ENCODE data around the gene SYNE1. TPM values are rescaled to one million over a fixed set of nuclear protein-coding genes. Genes with fewer than 3 reads are reported as not detected.

The SYNE1 gene
- total RNA-seq, 2 experiments from 2014 or later, result 29.5 to 35.1 TPM

GRCh38 chr6:152371775-152372174 lies 265.4 kb downstream of the SYNE1 start:
- DNase-seq, result no peak
- no peaks in the 10 kb centered on the region for H3K36me3 Mint-ChIP-seq (ENCODE audit: low read depth)
- peaks cover 3% of the 10 kb centered on the region for H3K27me3 Mint-ChIP-seq
- no peaks in the 10 kb centered on the region for H3K9me3 Mint-ChIP-seq
- no peaks in the 10 kb centered on the region for H3K4me1 Mint-ChIP-seq (ENCODE audit: low read depth)
- ATAC-seq, result no peak
- TF ChIP-seq CTCF (IDR thresholded peaks at IDR 0.05), result no peak
- ChIA-PET CTCF (no interaction called here), POLR2A (no interaction called here)
- H3K4me3 Mint-ChIP-seq, result no peak overlapping the region
- H3K27ac Mint-ChIP-seq, result no peak overlapping the region
- intact Hi-C loops (cut with micrococcal nuclease), result no loop called here

- ATAC-seq, result no peak
- H3K27ac Mint-ChIP-seq, result no peak overlapping the region
- peaks cover 3% of the 10 kb centered on the region for H3K27me3 Mint-ChIP-seq
- no peak for TF ChIP-seq CTCF (IDR thresholded peaks at IDR 0.05)
- H3K9me3 Mint-ChIP-seq, result no peaks in the 10 kb centered on the region
- ChIA-PET POLR2A (no interaction called here), CTCF (interaction anchor here (0.6 kb wide), 1 partner anchor 602 kb away, joined by 3 read pairs; no protein-coding TSS in a partner anchor)
- no peaks in the 10 kb centered on the region for H3K4me1 Mint-ChIP-seq (ENCODE audit: low read depth)
- intact Hi-C loops (cut with micrococcal nuclease), result no loop called here
- H3K36me3 Mint-ChIP-seq (ENCODE audit: low read depth), result no peaks in the 10 kb centered on the region
- no peak overlapping the region for H3K4me3 Mint-ChIP-seq
- no peak for DNase-seq
These were observed 268.2 kb downstream of the SYNE1 start for GRCh38 chr6:152368751-152369624.

- Mint-ChIP-seq H3K4me3 (no peak overlapping the region), H3K27ac (no peak overlapping the region), H3K27me3 (no peaks in the 10 kb centered on the region), H3K4me1 (ENCODE audit: low read depth) (no peaks in the 10 kb centered on the region), H3K36me3 (ENCODE audit: low read depth) (no peaks in the 10 kb centered on the region), H3K9me3 (no peaks in the 10 kb centered on the region)
- CTCF ChIA-PET, result interaction anchor here (0.9 to 1.6 kb wide), 2 partner anchors 26 to 27 kb away, joined by 3 to 6 read pairs; no protein-coding TSS in a partner anchor
- no peak for DNase-seq
- intact Hi-C loops (cut with micrococcal nuclease), result no loop called here
- no peak for ATAC-seq
- POLR2A ChIA-PET, result no interaction called here
- no peak for TF ChIP-seq CTCF (IDR thresholded peaks at IDR 0.05)
These were observed 272.3 kb downstream of the SYNE1 start for GRCh38 chr6:152364866-152365265.

- H3K27me3 Mint-ChIP-seq, result no peaks in the 10 kb centered on the region
- H3K27ac Mint-ChIP-seq, result no peak overlapping the region
- H3K4me1 Mint-ChIP-seq (ENCODE audit: low read depth), result no peaks in the 10 kb centered on the region
- ChIA-PET POLR2A (no interaction called here), CTCF (interaction anchor here (2.0 kb wide), 1 partner anchor 22 kb away, joined by 7 read pairs; no protein-coding TSS in a partner anchor)
- intact Hi-C loops (cut with micrococcal nuclease), result no loop called here
- no peak for DNase-seq
- no peaks in the 10 kb centered on the region for H3K36me3 Mint-ChIP-seq (ENCODE audit: low read depth)
- H3K4me3 Mint-ChIP-seq, result no peak overlapping the region
- H3K9me3 Mint-ChIP-seq, result no peaks in the 10 kb centered on the region
- no peak for ATAC-seq
- no peak for TF ChIP-seq CTCF (IDR thresholded peaks at IDR 0.05)
These were observed 277.1 kb downstream of the SYNE1 start for GRCh38 chr6:152360034-152360433.

- Mint-ChIP-seq H3K36me3 (ENCODE audit: low read depth) (no peaks in the 10 kb centered on the region), H3K27ac (no peak overlapping the region), H3K9me3 (no peaks in the 10 kb centered on the region), H3K4me1 (ENCODE audit: low read depth) (peaks cover 2% of the 10 kb centered on the region), H3K27me3 (no peaks in the 10 kb centered on the region), H3K4me3 (no peak overlapping the region)
- TF ChIP-seq CTCF (IDR thresholded peaks at IDR 0.05), result peak; percentile 35
- intact Hi-C loops (cut with micrococcal nuclease), result no loop called here
- DNase-seq (peak; percentile 14), ATAC-seq (peak; percentile 76)
- ChIA-PET POLR2A (no interaction called here), CTCF (interaction anchor here (0.6 to 2.0 kb wide), 9 partner anchors 17 to 232 kb away, joined by 3 to 4 read pairs (median 3); no protein-coding TSS in a partner anchor)
These were observed 280.5 kb downstream of the SYNE1 start for GRCh38 chr6:152356662-152357061.

All from activated CD8-positive, alpha-beta T cell treated with anti-CD3 and anti-CD28 coated beads for 36 hours (primary cell).